Activated CD4-positive, alpha-beta T cell treated with anti-CD3 and anti-CD28 coated beads for 36 hours (primary cell): ENCODE results near the gene FTO. TPM values are rescaled to one million over a fixed set of nuclear protein-coding genes. Genes with fewer than 3 reads are reported as not detected.
A peak's percentile ranks its signal among the peaks of the same experiment; 100 is the strongest.

Experiments
- ATAC-seq: fragments of 200-7000 bp; cut with Tn5 transposase; one replicate; pipeline ENCODE4 v1.10.0; 2021; ENCODE audit warnings: mild to moderate bottlenecking, moderate library complexity
- CTCF ChIA-PET: fragments of 350-600 bp; sonication (Branson Sonifier 250); formaldehyde crosslinking; loops from one replicate; lab custom pipeline; 2021; ENCODE audit warnings: antibody characterized with exemption; lab: Charles Lee
- POLR2A ChIA-PET: fragments of 350-600 bp; sonication (Branson Sonifier 250); formaldehyde crosslinking; loops from one replicate; lab custom pipeline; 2021; ENCODE audit warnings: antibody characterized with exemption, inconsistent platforms; lab: Charles Lee
- DNase-seq: peaks from one replicate; pipeline ENCODE4 v3.0.0-alpha.2; 2020
- H3K27ac Mint-ChIP-seq: one replicate; pipeline ENCODE4 v1.8.0; 2021; ENCODE audit warnings: mixed read lengths
- H3K27me3 Mint-ChIP-seq: one replicate; pipeline ENCODE4 v1.8.0; 2021; ENCODE audit warnings: mixed read lengths
- H3K36me3 Mint-ChIP-seq: one replicate; pipeline ENCODE4 v1.8.0; 2021; ENCODE audit warnings: low read depth, mixed read lengths
- H3K4me1 Mint-ChIP-seq: one replicate; pipeline ENCODE4 v1.8.0; 2021; ENCODE audit warnings: mixed read lengths
- H3K4me3 Mint-ChIP-seq: one replicate; pipeline ENCODE4 v1.8.0; 2021; ENCODE audit warnings: mild to moderate bottlenecking, moderate library complexity, mixed read lengths
- H3K9me3 Mint-ChIP-seq: one replicate; pipeline ENCODE4 v1.8.0; 2021; ENCODE audit warnings: low read depth, mixed read lengths
- intact Hi-C, 2 experiments: fragments of 100-400 bp; cut with DNase I in 1 of 2; cut with micrococcal nuclease in 1 of 2; formaldehyde crosslinking; loops; one replicate each; pipeline versions ENCODE4 v1.14.2 to v1.15.1; 2022 to 2024; cut with DNase I, micrococcal nuclease
- total RNA-seq, 2 experiments: library from RNA; stranded (reverse); gene quantifications; one replicate each; pipeline ENCODE4 v1.2.3, GENCODE V29; 2021

Gene FTO
- total RNA-seq, 2 experiments from 2014 or later = 50.9 to 57.6 TPM

- intact Hi-C loops = loop anchor here in 1 of 2 experiments (10.0 kb wide), 1 partner anchor 1311 kb away; no protein-coding TSS in a partner anchor
- no peak overlapping the region for H3K27ac Mint-ChIP-seq
- no peak overlapping the region for H3K4me3 Mint-ChIP-seq
- peaks cover 21% of the 10 kb centered on the region for H3K36me3 Mint-ChIP-seq
- ATAC-seq (no peak), DNase-seq (no peak)
- CTCF ChIA-PET = interaction anchor here (0.7 to 1.0 kb wide), 2 partner anchors 32 to 394 kb away, joined by 3 read pairs; no protein-coding TSS in a partner anchor
- no peaks in the 10 kb centered on the region for H3K9me3 Mint-ChIP-seq
- no peaks in the 10 kb centered on the region for H3K4me1 Mint-ChIP-seq
- POLR2A ChIA-PET = no interaction called here
- H3K27me3 Mint-ChIP-seq = no peaks in the 10 kb centered on the region
Measured at GRCh38 chr16:53944025-53944424, 240.1 kb downstream of the FTO start.

DNA sequence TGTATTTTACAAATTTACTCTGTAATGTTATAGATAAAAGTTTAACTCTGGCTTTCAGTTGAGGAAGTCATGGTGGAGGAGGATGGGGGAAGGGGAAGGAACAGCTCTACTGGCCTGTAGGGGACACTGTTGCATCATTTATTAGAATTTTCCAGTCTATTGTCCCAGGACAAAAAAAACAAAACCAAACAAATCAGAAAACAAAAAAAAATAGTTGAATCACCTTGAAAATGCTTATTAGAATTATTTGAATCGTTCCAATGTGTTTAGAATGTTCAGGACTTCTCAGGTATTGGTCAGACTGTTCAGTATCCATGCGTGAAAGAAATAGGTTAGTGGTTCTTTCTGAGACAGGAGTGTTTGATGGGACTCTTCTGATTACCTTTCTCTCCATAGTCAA, 242.0 kb downstream of the FTO start:
- Mint-ChIP-seq H3K4me1 (peaks cover under 1% of the 10 kb centered on the region), H3K9me3 (no peaks in the 10 kb centered on the region), H3K4me3 (no peak overlapping the region), H3K36me3 (peaks cover 5% of the 10 kb centered on the region), H3K27ac (no peak overlapping the region), H3K27me3 (no peaks in the 10 kb centered on the region)
- ChIA-PET POLR2A (no interaction called here), CTCF (interaction anchor here (1.3 to 1.4 kb wide), 2 partner anchors 10 to 1519 kb away, joined by 3 read pairs; no protein-coding TSS in a partner anchor)
- ATAC-seq (no peak), DNase-seq (no peak)
- intact Hi-C loops = loop anchor here in 1 of 2 experiments (2.0 to 10.0 kb wide), 2 partner anchors 337 to 1309 kb away; no protein-coding TSS in a partner anchor

DNA sequence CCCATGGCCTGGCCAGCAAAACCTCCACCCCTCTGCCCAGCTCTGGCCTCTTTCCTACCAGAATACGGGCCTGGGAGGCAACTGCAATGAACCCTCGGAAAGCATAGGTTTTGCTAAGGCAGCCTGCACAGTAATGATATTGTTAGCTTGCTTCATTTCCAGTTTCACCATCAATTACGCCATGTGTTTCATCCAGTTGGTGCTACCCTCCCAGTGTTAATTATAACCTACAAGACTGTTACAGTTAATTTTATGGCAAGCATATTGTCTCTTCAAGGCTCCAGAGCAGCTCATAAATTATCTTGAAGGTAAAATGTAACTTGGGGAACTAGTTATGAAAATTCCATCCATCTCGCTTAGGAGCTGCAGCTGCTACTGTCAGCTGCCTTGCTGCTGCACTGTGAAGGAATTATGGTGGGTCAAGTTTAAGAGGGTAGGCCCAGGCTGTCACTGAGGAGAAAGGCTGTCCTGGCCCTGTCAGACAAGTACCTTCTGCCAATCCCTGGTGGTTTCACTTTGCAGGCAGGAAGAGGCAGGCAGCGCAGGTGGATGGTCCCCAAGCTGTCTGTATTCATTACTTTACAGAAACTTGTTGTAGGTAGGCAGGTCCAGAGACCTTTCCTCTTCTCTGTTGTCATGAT, 242.9 kb downstream of the FTO start:
- H3K9me3 Mint-ChIP-seq = no peaks in the 10 kb centered on the region
- no peak overlapping the region for H3K27ac Mint-ChIP-seq
- H3K36me3 Mint-ChIP-seq = peaks cover 3% of the 10 kb centered on the region
- DNase-seq (no peak), ATAC-seq (no peak)
- no peaks in the 10 kb centered on the region for H3K27me3 Mint-ChIP-seq
- POLR2A ChIA-PET = no interaction called here
- CTCF ChIA-PET = no interaction called here
- H3K4me3 Mint-ChIP-seq = no peak overlapping the region
- intact Hi-C loops = loop anchor here in 1 of 2 experiments (2.0 to 10.0 kb wide), 2 partner anchors 336 to 1308 kb away; no protein-coding TSS in a partner anchor
- peaks cover 8% of the 10 kb centered on the region for H3K4me1 Mint-ChIP-seq

DNA sequence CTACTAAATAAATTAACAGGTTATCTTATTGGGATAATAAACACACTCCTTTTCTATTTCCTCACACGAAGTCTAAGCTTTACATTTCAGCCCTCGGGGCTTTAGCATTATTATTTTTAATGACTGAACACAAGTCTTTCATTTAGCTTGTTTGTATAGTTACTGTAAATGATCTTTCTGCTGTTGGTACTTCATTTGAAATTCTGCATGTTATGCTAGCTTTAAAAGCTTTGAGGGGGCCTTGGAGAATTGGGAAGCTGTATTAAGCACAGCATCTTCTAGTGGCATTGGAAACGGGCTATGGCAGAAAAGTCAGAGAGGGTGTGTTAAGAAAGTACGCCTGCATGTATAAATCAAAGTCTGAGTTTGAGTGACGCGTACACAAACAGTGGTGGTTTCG, 243.7 kb downstream of the FTO start:
- ChIA-PET POLR2A (no interaction called here), CTCF (no interaction called here)
- no peak for ATAC-seq
- no peak overlapping the region for H3K4me3 Mint-ChIP-seq
- H3K36me3 Mint-ChIP-seq = no peaks in the 10 kb centered on the region
- H3K27ac Mint-ChIP-seq = no peak overlapping the region
- intact Hi-C loops = loop anchor here in 1 of 2 experiments (2.0 to 10.0 kb wide), 2 partner anchors 335 to 1307 kb away; no protein-coding TSS in a partner anchor
- no peak for DNase-seq
- no peaks in the 10 kb centered on the region for H3K9me3 Mint-ChIP-seq
- no peaks in the 10 kb centered on the region for H3K27me3 Mint-ChIP-seq
- peaks cover 16% of the 10 kb centered on the region for H3K4me1 Mint-ChIP-seq

- no peak for ATAC-seq
- H3K9me3 Mint-ChIP-seq = no peaks in the 10 kb centered on the region
- H3K4me1 Mint-ChIP-seq = peaks cover 19% of the 10 kb centered on the region
- intact Hi-C loops = loop anchor here in 1 of 2 experiments (10.0 kb wide), 1 partner anchor 1306 kb away; no protein-coding TSS in a partner anchor
- H3K27me3 Mint-ChIP-seq = no peaks in the 10 kb centered on the region
- DNase-seq = no peak
- no peak overlapping the region for H3K4me3 Mint-ChIP-seq
- CTCF ChIA-PET = no interaction called here
- POLR2A ChIA-PET = no interaction called here
- no peaks in the 10 kb centered on the region for H3K36me3 Mint-ChIP-seq
- no peak overlapping the region for H3K27ac Mint-ChIP-seq
Measured at GRCh38 chr16:53948326-53948725, 244.4 kb downstream of the FTO start.

DNA sequence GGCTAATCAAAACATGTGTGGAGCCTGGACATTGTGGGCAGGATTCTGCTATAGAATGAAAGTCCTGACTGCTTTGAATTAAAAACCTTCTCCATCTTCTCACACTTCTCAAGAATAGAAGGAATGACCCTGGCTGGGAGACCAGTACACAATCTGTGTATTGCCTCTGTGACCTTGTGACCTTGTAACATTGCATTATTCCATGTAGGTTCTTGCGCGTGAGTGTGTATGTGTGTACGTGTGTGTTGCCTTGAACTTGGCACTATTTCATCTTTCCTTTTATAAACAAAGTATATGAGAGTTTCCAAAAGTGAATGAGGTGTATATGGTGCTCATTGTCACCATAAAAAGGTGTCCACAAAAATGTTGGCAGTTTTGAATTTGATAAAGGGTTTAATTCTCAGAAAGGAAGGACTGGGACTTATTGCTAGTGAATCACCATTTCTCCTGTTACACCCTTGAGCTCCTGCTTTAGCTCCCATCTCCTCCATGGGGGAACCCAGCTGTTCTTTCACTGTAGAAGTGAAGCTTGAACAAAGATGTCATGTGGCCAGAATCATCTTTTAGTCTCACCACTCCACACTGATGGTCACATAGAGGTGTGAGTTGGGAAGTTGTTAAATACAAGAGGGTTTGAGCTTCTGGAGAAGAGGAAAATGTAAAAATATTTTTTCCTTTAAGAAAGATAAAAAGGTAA, 244.9 kb downstream of the FTO start:
- Mint-ChIP-seq H3K27ac (no peak overlapping the region), H3K9me3 (no peaks in the 10 kb centered on the region), H3K4me3 (no peak overlapping the region), H3K27me3 (no peaks in the 10 kb centered on the region), H3K4me1 (peaks cover 19% of the 10 kb centered on the region), H3K36me3 (no peaks in the 10 kb centered on the region)
- CTCF ChIA-PET = interaction anchor here (0.6 kb wide), 1 partner anchor 110 kb away, joined by 4 read pairs; no protein-coding TSS in a partner anchor
- ATAC-seq (no peak), DNase-seq (no peak)
- POLR2A ChIA-PET = no interaction called here
- intact Hi-C loops = loop anchor here in 1 of 2 experiments (10.0 kb wide), 1 partner anchor 1306 kb away; no protein-coding TSS in a partner anchor

GRCh38 chr16:53949715-53950410, 245.9 kb downstream of the FTO start:
- Mint-ChIP-seq H3K4me1 (peaks cover 19% of the 10 kb centered on the region), H3K27ac (no peak overlapping the region), H3K27me3 (no peaks in the 10 kb centered on the region), H3K9me3 (no peaks in the 10 kb centered on the region), H3K36me3 (no peaks in the 10 kb centered on the region), H3K4me3 (no peak overlapping the region)
- intact Hi-C loops = loop anchor here in 1 of 2 experiments (5.0 to 10.0 kb wide), 2 partner anchors 982 to 1305 kb away; partner anchors contain the start of gene IRX5
- CTCF ChIA-PET = interaction anchor here (0.6 kb wide), 1 partner anchor 656 kb away, joined by 5 read pairs; no protein-coding TSS in a partner anchor
- POLR2A ChIA-PET = interaction anchor here (0.6 kb wide), 1 partner anchor 148 kb away, joined by 7 read pairs; no protein-coding TSS in a partner anchor
- ATAC-seq (no peak), DNase-seq (no peak)

- H3K27me3 Mint-ChIP-seq = no peaks in the 10 kb centered on the region
- no peaks in the 10 kb centered on the region for H3K9me3 Mint-ChIP-seq
- ATAC-seq (no peak), DNase-seq (no peak)
- H3K27ac Mint-ChIP-seq = no peak overlapping the region
- ChIA-PET POLR2A (no interaction called here), CTCF (no interaction called here)
- no peak overlapping the region for H3K4me3 Mint-ChIP-seq
- H3K4me1 Mint-ChIP-seq = peaks cover 19% of the 10 kb centered on the region
- no peaks in the 10 kb centered on the region for H3K36me3 Mint-ChIP-seq
- intact Hi-C loops = loop anchor here in 1 of 2 experiments (5.0 kb wide), 1 partner anchor 982 kb away; the partner anchor contains the start of gene IRX5
Measured at GRCh38 chr16:53950677-53951076, 246.7 kb downstream of the FTO start.

- H3K4me1 Mint-ChIP-seq = peaks cover 19% of the 10 kb centered on the region
- intact Hi-C loops = loop anchor here in 1 of 2 experiments (5.0 kb wide), 1 partner anchor 980 kb away; the partner anchor contains the start of gene IRX5
- H3K27ac Mint-ChIP-seq = peak overlapping the region; percentile 23
- H3K9me3 Mint-ChIP-seq = no peaks in the 10 kb centered on the region
- peak overlapping the region; percentile 3 for H3K4me3 Mint-ChIP-seq
- ChIA-PET CTCF (no interaction called here), POLR2A (no interaction called here)
- ATAC-seq = peak; percentile 83
- DNase-seq = no peak
- H3K27me3 Mint-ChIP-seq = no peaks in the 10 kb centered on the region
- H3K36me3 Mint-ChIP-seq = peaks cover 2% of the 10 kb centered on the region
Measured at GRCh38 chr16:53952215-53953208, 248.6 kb downstream of the FTO start.

DNA sequence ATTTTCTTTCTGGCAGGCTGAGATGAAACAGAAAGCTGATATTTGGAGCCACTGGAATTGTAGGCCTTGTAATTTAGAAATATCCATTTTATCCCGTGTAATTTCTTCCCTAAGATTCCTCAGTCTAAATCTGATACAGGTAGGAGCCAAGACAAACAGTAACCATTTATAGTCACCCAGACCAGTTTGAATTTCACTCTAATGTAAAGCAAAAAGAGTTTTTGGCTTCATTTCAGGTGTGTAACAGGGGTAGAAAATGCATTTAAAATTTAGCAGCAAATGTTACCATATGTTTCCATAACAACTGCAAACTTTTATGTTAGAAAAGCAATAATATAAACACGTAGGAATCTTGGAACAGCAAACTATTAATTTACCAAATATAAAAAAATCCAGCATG, 249.4 kb downstream of the FTO start:
- DNase-seq = no peak
- no peak for ATAC-seq
- ChIA-PET CTCF (no interaction called here), POLR2A (no interaction called here)
- no peak overlapping the region for H3K4me3 Mint-ChIP-seq
- H3K9me3 Mint-ChIP-seq = no peaks in the 10 kb centered on the region
- peaks cover 2% of the 10 kb centered on the region for H3K36me3 Mint-ChIP-seq
- no peak overlapping the region for H3K27ac Mint-ChIP-seq
- H3K27me3 Mint-ChIP-seq = no peaks in the 10 kb centered on the region
- intact Hi-C loops = loop anchor here in 1 of 2 experiments (5.0 kb wide), 1 partner anchor 979 kb away; the partner anchor contains the start of gene IRX5
- H3K4me1 Mint-ChIP-seq = peaks cover 19% of the 10 kb centered on the region
